HG03060 (cell line): ENCODE data around the gene IRF7.

Source experiments
- ATAC-seq: cut with Tn5 transposase; IDR thresholded peaks from one replicate; pipeline ENCODE4 v1.9.1; 2021; ENCODE audit warnings: low read depth, moderate number of reproducible peaks; ENCODE audit not compliant: unreplicated experiment

The IRF7 gene

DNA sequence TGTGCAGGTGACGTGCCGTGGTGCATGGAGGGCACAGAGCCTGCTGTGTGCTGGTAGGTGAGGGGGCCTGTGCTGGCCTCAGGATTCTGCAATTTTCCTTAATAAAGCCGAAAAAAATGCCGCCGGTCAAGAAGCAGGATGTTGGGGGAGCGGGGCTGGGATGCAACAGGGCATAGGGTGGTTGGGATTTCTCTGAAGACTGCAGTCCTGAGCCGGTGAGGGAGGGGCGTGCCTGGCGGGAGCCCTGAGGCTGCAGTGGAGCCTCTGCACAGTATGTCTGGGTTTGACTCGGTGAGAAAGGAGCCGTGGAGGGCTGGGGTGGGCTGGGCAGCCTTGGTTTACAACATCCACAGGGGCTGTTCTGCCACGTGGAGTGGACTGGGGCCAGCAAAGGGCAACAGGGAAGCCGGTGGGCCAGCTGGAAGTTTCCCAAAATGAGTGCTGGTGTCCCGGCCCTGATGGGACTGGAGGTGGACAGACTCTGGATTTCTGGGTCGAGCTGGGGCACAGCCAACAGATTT lies 7.7 kb upstream of the IRF7 start:
- no peak for ATAC-seq

DNA sequence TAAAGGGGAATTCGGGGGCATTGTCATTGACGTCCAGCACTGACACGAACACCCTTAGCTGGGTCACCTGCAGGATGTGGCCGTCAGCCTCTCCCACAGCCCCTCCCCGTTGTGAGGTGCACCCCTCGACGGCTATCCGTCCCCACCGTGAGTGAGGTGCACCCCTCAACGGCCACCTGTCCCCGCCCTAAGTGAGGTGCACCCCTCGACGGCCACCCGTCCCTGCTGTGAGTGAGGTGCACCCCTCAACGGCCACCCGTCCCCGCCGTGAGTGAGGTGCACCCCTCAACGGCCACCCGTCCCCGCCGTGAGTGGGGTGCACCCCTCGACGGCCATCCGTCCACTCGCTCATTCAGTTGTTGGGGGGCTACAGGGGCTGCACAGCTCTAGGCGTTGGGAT lies 6.1 kb upstream of the IRF7 start:
- no peak for ATAC-seq

DNA sequence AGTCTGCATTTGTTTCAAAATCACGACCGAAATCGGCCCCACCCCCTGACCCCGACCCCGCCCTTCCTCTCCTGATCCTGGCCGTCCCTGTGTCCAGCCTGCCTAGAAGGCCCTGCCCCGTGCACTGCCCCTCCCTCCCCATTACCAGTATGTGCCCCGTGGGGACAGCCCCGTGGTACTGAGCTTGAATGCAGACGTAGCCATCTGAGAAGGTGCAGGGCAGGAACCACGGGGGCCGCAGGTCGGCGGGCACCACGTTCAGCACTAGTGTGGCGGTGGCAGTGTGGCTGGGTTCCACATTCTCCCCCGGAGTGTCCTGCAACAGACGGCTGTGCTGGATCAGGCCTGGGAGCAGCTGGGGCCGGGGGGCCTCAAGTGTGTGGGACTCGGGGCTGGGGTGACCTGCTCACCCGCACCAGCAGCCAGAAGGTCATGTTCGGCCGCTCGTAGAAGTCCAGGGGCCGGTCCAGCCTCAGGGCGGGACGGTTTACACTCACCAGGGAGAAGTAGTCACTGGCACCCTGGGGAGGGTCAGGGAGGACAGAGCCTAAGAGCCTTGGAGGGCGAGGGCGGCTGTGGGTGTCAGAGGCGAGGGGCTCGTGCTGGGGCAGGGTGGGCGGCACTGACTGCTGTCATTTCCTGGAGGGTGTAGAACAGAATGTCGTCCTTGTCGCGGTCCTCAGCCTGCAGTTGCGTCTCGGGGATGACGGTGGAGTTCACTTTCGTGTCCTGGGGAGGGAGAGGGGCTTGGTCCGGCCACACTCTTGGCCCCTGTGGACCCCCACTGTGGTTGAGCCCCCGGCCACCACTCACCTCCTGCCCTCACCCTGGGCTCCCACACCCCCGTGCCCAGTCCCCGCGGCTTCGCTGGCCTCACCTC lies 5.4 kb upstream of the IRF7 start:
- ATAC-seq, result no peak

DNA sequence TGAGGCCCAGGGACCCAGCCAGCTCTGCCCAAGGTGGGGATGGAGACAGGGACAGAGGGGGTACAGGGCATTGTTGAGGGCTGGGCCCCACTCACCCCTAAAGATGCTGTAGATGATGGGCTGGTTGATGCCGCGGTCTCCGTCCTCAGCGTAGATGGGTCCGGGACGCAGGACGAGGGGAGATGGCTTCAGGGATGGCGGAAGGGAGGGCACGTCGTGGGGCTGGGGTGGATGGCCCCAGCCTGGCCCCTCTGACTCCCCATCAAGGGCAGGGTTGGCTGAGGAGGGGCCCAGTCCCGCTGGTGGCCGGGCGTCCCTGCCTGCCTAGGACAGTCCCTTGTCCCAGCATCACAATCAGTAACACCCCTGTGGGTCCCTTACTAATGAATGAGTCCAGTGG lies 4.5 kb upstream of the IRF7 start:
- no peak for ATAC-seq

DNA sequence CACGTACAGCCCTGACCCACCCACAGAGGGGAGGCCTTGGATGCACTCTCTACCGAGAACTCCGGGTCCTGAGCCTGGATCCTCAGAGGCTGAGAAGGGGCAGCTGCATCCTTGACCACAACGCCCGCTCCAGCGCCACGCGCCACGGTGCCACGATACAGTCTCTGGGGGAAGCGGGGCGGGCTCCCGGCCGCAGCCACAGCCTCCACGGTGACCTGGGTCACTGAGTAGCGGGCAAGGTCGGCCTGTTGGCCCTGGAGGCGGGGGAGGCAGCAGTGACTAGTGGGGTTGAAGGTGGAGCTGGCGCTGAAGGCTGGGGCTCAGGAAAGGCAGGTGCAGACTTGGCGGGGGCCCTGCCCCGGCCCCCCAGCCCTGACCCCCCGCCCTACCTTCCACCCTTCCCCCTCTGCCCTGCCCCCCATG lies 3.9 kb upstream of the IRF7 start:
- ATAC-seq, result no peak

DNA sequence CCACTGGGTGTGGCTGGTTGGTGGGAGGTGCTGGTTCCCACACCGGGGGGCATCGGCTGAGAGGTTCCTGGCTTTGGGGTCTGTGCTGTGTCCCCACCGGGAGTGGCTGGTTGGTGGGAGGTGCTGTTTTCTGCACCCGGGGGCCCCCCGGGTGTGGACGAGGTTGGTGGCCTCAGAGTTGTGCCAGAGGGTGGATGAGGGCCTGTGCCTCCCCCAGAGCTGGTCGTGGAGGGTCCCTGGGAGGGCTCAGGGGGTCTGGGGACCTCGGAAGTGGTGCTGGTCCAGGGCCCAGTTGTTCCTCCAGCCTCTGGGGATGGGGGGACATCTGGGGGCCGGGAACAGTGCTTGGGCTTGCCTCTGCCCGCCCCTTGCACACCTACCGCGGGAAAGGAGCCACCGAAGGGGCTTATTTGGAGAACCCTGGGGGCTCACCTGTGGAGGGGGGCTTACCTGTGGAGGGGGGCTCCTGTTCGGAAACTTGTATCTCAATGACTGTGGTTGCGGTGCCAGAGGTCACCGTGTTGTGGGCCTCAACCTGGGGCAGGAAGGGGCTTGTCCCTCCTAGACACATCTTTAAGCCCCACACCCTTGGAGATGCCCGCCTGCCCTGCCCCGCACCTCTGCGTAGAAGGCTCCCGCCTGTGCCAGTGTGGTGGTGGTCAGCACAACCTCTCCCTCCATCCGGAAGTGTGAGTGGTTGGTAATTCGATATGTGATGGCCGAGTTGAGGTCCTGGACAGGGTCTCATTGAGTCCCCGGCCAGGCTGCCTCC lies 3.3 kb upstream of the IRF7 start:
- ATAC-seq, result no peak

DNA sequence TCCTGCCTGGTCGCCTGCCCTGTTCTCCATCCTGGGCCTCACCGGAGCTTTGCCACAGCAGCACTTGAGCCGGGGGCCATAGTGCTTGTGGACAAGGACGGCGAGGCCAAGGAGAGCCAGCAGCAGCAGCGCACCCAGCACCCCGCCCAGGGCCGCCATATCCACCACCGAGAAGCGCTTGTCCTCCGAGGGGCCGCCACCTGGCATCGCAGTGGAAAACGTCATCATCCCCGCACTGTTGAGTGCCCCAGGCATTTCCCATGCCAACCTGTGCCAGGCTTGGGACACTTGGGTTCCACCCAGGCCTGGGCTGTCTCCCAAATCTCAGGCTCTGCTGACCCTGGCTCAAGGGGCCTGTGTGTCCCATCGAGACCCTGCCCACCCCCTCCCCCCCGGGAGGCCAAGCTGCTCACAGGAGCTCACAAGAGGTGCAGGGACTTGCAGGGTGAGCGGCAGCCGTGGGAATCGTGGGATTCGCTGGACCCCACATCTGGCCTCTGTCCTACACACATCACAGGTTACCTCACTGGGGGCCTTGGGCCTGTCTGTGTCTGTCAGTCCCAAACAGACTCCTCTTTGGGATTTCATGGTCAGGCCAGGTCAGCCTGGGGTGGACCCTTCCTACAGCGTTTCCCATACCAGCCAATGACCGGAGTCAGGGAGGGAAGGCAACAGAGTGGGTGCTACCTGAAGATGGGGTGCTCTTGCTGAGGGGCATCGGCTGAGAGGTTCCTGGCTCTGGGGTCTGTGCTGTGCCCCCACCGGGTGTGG lies 2.3 kb upstream of the IRF7 start:
- ATAC-seq, result no peak

DNA sequence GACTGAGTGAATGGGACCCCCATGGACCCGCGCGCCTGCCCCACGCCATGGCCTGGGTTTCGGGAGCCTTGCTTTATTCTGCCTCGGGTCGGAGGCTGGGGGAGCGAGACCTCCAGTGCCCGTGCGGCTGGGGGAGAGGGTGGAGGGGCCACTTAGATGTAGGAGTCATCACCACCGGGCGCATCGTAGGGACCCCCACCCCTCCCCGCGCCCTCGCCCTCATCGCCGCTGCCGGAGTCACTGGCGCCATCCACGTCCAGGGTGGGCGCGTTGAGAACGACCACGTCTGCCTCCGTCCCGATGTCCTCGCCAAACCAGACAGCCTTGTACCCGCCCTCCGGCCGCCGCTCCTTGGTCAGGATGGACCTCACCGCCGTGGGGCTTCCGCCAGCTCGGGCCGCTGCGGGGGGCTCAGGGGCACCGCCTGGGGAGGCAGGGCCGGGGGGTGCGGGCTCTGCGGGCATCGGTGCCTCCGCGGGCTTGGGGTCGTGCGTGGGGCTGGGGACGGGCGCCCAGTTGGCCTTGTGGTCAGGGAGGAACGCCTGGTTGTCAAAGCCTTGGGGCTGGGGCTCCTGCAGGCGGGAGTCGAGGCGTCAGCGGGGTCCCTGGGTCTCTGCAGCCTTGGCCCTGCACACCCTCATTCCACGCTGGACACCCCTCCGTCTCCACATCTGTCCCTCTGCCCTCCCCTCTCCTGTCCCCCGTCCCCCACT lies 1.6 kb upstream of the IRF7 start:
- ATAC-seq, result no peak

DNA sequence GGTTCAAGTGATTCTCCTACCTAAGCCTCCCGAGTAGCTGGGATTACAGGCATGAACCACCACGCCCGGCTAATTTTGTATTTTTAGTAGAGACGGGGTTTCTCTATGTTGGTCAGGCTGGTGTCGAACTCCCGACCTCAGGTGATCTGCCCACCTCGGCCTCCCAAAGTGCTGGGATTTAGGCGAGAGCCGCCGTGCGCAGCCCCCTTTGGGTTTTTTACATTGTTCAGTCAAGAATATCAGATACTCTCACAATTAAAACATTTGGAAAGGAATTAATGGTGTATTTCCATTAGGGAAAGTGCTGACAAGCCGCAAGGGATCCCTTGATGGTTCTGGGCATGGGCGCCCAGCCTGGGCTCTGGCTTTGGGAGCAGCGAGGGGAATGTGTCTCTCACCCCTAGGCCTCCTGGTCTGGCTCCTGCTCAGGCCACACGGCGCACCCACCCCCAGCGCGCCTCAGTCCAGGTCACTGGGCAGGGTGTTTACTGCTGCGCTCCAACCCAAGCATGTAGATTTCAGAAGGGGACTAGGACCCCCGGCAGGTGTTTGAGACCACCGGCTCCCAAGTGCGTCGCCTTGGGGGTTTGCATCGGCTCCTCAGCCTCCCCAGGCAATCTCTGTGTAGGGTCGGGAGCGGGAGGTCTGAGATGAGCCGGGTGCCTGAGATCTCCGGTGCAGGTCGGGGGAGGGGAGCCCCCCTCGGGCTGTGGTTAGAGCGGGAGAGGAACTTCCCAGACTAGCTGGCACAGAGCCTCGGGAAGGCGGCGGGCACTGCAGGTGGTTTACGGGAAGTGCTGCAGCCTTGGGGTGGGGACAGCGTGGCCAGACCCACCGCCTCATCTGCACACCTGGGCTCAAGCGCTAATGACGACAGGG lies 809 bp upstream of the IRF7 start:
- no peak for ATAC-seq

DNA sequence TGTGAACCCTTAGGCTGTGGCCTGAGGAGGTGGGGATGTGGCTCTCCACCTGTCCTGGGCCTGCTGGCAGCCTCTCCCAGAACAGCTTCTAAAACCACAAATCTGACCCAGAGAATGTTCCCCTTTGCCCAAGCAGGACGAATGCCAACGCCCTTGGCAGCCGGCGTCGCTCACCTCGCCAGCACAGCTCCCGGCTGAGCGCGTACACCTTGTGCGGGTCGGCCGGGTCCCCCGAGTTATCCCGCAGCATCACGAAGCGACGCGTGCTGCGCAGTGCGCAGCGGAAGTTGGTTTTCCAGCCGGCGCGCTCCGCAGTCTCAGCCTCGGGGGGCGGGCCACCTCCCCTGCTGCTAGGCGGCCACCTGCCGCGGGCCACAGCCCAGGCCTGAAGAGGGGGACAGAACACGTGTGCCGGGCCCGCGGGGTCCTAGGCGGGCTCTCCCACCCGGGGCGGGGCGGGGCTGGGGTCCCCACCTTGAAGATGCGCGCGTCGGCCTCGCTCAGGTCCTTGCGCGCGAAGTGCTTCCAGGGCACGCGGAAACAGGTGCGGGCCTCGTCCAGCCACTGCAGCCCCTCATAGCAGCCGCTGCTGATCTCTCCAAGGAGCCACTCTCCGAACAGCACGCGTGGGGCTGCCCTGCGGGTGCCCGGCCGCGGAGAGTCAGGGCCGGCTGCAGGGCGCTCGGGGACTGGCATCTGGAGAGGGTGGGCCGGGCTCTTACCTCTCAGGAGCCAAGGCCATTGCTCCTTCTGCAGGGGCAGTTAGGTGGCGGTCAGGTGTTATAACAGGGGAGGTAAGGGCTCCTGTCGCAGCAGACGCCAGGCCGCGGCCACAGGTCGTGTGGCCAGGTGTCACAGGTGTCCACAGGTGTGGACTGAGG lies 887 bp downstream of the IRF7 start:
- no peak for ATAC-seq

DNA sequence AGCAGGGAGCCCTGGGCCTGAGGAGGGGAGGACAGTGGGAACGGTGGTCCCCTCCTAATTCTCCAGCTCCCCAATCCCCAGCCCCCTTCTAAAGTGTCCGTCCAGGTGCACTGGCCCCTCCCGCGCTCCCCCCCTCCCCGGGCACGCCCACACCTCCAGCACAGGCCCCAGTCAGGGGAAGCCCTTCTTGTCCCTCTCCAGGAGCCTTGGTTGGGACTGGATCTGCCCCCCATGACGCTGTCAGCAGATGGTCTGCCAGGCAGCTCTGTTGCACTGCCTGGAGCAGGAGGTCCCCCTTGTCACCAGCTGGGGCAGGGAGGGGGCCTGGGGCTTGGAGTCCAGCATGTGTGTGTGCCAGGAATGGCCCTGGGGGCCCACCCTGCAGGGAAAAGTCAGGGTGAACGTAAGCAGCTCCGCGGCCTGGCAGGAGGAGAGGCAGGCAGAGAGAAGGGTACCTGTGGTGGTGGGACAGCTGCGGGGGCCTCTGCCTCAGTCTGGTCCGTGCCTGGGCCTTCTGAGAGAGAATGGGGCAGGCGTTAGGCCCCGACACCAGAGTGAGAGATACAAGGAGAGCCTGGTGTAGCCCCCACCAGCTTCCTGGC lies 1.6 kb downstream of the IRF7 start:
- ATAC-seq, result no peak

DNA sequence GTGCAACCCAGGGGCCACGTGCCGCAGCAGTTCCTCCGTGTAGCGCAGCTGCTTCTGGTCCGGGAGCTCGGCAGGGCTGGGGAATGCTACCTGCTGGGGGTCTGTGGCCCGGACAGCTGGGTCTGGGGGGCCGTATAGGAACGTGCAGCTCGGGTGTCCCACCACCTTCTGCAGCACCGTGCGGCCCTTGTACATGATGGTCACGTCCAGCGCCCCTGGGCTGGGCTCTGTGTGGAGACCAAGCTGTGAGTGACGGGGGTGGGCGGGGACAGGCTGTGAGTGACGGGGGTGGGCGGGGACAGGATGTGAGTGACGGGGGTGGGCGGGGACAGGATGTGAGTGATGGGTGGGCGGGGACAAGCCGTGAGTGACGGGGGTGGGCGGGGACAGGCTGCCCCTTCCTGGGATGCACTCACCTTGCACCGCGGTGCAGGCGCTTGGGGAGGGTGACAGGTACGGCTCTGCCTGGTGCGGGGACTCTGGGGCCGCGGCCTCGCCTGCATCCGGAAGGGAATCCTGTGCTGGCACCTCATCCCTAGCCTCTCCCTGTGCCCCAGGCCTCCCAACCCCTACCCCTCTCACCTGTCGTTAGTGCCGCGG lies 2.3 kb downstream of the IRF7 start:
- ATAC-seq, result no peak

DNA sequence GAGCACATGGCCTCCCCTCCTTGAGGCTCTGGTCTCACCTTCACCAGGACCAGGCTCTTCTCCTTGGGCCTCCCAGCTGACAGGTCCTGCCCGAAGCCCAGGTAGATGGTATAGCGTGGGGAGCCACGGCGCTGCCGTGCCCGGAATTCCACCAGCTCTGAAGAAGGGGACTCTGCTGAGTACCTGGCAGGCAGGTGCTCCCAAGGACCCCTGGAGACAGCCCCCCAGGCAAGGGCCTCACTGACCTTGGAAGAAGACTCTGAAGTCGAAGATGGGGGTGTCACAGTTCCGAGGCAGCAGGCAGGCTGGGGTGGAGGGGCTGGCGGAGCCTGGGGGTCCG lies 2.8 kb downstream of the IRF7 start:
- ATAC-seq, result no peak

DNA sequence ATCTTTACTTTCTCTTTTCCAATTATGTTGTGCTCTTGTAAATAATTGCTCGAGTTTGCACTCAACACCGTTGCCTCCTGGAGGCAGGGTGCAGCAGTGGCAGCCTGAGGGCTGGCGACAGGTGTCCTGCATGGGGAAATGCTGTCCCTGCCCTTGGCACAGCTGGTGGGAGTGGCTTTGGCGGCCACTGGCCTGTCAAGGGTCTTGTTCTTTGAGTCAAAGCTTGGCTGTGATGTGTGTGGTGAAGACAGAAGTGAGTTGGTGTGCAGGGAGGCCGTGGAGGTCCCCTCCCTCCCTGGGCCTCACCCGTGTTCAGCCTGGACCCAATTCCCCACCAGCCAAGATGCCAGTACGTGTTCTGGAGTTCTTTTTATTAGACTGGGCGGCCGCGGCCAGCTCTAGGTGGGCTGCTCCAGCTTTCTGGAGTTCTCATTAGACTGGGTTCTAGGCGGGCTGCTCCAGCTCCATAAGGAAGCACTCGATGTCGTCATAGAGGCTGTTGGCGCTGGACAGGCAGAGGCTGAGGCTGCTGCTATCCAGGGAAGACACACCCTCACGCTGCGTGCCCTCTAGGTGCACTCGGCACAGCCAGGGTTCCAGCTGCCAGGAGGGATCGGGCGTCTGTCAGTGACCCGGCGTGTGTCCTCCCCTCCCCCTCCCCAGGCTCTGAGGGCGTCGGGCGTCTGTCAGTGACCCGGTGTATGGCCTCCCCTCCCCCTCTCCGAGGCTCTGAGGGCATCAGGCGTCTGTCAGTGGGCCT lies 3.4 kb downstream of the IRF7 start:
- no peak for ATAC-seq

DNA sequence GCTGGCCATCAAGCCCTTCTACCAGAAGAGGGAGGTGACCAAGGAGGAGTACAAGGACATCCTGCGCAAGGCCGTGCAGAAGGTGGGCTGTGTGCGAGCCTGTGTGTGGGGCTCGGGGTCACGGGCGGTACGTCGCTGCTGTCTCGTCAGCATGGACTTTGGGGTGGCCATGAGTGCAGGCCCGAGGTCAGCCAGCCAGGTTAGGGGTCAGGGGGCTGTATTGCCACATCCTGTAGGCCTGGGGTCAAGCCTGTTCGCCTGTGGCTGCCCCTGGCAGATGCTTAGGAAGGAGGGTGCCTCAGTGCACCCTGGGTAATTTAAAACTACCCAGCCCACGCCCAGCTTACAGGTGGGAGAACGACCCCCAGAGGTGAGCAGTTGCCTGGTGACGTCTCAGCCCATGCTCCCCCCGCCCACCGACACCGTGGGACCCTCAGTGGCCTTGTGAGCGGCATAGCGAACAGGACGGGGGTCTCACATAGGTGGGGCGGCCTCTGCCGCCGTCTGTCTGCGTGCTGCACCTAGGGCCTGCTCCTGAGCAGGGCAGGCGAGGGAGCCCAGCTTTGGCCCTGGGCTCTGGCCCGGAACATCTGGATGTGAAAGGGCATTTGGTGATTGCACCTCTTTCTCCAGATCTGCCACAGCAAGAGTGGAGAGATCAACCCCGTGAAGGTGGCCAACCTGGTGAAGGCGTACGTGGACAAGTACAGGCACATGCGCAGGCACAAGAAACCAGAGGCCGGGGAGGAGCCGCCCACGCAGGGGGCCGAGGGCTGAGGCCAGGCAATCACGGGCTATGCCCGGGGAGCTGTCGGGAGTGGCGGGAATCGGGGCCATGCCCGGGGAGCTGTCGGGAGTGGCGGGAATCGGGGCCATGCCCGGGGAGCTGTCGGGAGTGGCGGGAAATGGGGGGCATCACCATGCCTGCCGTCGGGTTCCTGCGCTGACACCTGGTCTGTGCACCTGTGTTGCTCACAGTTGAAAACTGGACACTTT lies 4.5 kb downstream of the IRF7 start:
- no peak for ATAC-seq
